DMS79 (cell line): ENCODE results near the gene PTGFRN.

Source experiments
- DNase-seq: peaks from one replicate; lab custom pipeline; 2025; lab: John Stamatoyannopoulos, UW

PTGFRN gene

GRCh38 chr1:117034791-117035290, 125.1 kb downstream of the PTGFRN start:
- DNase-seq: no peak

DNA sequence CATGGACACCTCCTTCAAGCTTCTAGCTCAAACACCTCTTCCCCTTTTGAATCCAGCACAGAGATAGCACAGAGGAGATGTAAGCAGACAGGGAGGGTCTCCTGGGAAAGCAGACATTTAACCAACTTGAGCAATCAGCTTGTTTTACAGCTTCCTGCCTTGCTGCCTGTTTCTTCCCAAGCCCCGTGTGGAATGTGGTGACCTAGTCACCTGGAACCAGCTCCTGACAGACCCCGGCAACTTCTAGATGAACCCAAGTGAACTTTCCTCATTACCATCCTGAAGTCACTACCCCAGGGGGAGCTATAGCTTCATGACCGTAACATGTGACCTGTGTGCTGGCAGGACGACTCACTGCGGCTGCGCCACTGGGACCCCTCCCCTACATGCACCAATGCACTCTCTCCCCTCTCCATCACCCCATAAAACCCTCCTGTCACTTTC, 126.3 kb downstream of the PTGFRN start:
- DNase-seq: no peak

GRCh38 chr1:117037802-117038201, 128.1 kb downstream of the PTGFRN start:
- no peak for DNase-seq

DNA sequence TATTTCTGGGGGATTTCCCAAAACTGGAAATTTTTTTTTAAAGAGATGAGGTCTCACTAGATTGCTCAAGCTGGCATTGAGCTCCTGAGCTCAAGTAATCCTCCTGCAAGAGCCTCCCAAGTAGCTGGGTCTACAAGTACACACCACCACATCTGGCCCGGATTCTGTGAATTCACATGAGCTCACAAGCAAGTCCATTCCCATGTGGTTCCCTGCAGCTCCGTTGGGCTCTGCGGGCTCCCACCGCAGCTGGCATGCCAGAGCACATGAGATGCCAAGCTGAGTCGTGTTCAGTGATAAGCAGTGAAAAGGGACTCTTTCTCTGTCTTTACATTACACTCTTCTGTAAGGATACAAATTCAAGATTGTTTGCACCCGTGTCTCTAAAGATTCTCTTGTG, 128.5 kb downstream of the PTGFRN start:
- DNase-seq: no peak
